HL-60 (cell line): Measurements from ENCODE around the gene TBATA.

Experiments used
- DNase-seq, 2 experiments: peaks; one replicate each; pipeline ENCODE4 v3.0.0-alpha.2; 2010 to 2020; ENCODE audit warnings: low read depth in 1 of 2, low spot score in 1 of 2
- H3K27ac ChIP-seq: fragments of 250-450 bp; sonication (Bioruptor Pico); replicated peaks from 2 replicates; pipeline ENCODE4 v1.5.1; 2020; ENCODE audit warnings: mild to moderate bottlenecking, moderate library complexity
- H3K27me3 ChIP-seq: fragments of 250-450 bp; sonication (Bioruptor Pico); 2 replicates; pipeline ENCODE4 v1.5.1; 2021; ENCODE audit warnings: mild to moderate bottlenecking, moderate library complexity; ENCODE audit not compliant: insufficient read depth, poor library complexity, severe bottlenecking
- H3K4me3 ChIP-seq: replicated peaks from 2 replicates; pipeline ENCODE4 v1.5.1; 2011; ENCODE audit warnings: mild to moderate bottlenecking, control low read depth, low read length; ENCODE audit not compliant: insufficient read depth
- GABPA ChIP-seq: IDR thresholded peaks from 2 replicates; pipeline ENCODE4 v1.6.1; 2012; ENCODE audit warnings: low read depth
- POLR2AphosphoS5 ChIP-seq: IDR thresholded peaks from 2 replicates; pipeline ENCODE4 v1.6.1; 2012; ENCODE audit warnings: low read depth
- SPI1 ChIP-seq: IDR thresholded peaks from 2 replicates; pipeline ENCODE4 v1.6.1; 2012; ENCODE audit warnings: low read depth, mild to moderate bottlenecking, borderline replicate concordance
- TF ChIP-seq, protein P1 (sequence below): IDR thresholded peaks from one replicate; pipeline ENCODE4 v1.5.1; 2011; ENCODE audit warnings: low read length, control low read depth, inconsistent platforms; ENCODE audit not compliant: insufficient read depth
- TF ChIP-seq, protein P2 (sequence below): IDR thresholded peaks from 2 replicates; pipeline ENCODE4 v1.6.1; 2012; ENCODE audit warnings: low read depth; ENCODE audit not compliant: insufficient replicate concordance

TBATA gene

DNA sequence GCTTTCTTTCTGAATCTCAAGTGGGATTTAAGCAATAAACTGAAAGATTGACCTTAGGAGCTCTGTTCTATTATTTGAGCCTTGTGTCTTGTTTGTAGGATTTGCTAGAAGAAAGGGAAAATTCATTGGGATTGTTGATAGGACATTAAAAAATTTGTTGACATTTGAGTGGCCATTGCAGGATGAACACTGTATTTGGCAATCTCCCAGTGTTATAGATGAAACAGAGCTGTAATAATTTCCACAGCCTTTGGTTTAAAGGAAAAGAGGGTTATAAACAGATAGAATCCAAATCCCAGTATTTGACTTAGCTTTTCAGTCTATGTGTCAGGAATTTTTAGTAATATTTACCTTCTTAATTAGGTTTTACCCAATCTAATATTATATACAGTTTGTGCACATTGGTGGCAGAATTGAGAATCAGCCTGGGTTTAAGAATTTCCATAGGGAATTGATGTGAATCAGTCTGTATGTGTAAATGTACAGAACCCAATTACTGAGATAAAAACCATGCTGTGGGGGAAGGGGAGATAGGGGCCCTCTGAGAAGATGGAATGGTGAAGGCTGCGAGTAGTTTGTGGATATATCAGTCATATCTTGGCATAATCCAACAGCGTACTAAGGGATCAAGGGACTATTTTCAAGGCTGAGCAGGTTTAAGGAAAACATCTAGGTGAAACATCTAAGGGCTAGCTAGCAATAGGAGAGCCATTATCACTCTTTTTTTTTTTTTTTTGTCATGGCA, 37.1 kb upstream of the TBATA start:
- no peak for DNase-seq
- H3K4me3 ChIP-seq, result no peak overlapping the region
- no peaks in the 10 kb centered on the region for H3K27me3 ChIP-seq
- TF ChIP-seq, protein P1, sequence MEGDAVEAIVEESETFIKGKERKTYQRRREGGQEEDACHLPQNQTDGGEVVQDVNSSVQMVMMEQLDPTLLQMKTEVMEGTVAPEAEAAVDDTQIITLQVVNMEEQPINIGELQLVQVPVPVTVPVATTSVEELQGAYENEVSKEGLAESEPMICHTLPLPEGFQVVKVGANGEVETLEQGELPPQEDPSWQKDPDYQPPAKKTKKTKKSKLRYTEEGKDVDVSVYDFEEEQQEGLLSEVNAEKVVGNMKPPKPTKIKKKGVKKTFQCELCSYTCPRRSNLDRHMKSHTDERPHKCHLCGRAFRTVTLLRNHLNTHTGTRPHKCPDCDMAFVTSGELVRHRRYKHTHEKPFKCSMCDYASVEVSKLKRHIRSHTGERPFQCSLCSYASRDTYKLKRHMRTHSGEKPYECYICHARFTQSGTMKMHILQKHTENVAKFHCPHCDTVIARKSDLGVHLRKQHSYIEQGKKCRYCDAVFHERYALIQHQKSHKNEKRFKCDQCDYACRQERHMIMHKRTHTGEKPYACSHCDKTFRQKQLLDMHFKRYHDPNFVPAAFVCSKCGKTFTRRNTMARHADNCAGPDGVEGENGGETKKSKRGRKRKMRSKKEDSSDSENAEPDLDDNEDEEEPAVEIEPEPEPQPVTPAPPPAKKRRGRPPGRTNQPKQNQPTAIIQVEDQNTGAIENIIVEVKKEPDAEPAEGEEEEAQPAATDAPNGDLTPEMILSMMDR, result no peak
- TF ChIP-seq SPI1, result no peak
- TF ChIP-seq, protein P2, sequence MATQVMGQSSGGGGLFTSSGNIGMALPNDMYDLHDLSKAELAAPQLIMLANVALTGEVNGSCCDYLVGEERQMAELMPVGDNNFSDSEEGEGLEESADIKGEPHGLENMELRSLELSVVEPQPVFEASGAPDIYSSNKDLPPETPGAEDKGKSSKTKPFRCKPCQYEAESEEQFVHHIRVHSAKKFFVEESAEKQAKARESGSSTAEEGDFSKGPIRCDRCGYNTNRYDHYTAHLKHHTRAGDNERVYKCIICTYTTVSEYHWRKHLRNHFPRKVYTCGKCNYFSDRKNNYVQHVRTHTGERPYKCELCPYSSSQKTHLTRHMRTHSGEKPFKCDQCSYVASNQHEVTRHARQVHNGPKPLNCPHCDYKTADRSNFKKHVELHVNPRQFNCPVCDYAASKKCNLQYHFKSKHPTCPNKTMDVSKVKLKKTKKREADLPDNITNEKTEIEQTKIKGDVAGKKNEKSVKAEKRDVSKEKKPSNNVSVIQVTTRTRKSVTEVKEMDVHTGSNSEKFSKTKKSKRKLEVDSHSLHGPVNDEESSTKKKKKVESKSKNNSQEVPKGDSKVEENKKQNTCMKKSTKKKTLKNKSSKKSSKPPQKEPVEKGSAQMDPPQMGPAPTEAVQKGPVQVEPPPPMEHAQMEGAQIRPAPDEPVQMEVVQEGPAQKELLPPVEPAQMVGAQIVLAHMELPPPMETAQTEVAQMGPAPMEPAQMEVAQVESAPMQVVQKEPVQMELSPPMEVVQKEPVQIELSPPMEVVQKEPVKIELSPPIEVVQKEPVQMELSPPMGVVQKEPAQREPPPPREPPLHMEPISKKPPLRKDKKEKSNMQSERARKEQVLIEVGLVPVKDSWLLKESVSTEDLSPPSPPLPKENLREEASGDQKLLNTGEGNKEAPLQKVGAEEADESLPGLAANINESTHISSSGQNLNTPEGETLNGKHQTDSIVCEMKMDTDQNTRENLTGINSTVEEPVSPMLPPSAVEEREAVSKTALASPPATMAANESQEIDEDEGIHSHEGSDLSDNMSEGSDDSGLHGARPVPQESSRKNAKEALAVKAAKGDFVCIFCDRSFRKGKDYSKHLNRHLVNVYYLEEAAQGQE, result no peak
- no peak for TF ChIP-seq POLR2AphosphoS5
- TF ChIP-seq GABPA, result no peak
- no peak overlapping the region for H3K27ac ChIP-seq

DNA sequence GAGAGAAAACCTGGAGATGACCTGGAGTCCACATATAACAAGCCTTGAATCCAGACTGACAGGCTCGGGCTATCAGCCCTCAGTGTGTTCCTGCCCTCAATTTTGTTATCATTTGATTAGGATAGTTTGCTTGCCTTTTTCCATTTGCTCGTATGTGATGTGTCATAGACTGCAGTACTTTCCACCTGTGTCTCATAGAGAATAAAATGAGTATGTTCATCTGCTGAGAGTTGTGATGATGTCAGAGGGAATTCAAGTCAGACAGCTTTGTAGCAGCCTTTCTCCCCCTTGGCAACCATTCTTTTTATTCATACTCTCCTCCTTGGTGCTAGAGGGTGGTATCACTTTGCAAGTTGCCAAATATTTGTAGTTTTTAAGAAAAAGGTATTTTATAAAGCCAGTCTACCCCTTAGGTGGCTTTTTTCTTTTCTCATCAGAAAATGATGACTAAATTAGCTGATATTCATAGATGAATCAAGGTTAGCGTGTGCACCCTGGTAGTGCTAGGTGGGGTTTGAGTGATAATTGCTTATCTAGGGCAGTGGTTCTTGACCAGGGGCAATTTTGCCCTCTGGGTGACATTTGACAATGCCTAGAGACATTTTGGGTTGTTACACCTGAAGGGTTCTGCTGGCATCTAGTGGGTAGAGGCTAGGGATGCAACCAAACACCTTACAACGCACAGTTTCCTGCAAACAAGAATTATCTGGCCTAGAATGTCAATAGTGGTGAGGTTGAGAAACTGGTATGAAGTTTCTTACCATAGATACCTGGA, 36.0 kb upstream of the TBATA start:
- TF ChIP-seq, protein P2, result no peak
- TF ChIP-seq SPI1, result no peak
- TF ChIP-seq, protein P1, result no peak
- TF ChIP-seq POLR2AphosphoS5, result no peak
- TF ChIP-seq GABPA, result no peak
- H3K4me3 ChIP-seq, result no peak overlapping the region
- no peaks in the 10 kb centered on the region for H3K27me3 ChIP-seq
- no peak overlapping the region for H3K27ac ChIP-seq
- DNase-seq, result no peak

DNA sequence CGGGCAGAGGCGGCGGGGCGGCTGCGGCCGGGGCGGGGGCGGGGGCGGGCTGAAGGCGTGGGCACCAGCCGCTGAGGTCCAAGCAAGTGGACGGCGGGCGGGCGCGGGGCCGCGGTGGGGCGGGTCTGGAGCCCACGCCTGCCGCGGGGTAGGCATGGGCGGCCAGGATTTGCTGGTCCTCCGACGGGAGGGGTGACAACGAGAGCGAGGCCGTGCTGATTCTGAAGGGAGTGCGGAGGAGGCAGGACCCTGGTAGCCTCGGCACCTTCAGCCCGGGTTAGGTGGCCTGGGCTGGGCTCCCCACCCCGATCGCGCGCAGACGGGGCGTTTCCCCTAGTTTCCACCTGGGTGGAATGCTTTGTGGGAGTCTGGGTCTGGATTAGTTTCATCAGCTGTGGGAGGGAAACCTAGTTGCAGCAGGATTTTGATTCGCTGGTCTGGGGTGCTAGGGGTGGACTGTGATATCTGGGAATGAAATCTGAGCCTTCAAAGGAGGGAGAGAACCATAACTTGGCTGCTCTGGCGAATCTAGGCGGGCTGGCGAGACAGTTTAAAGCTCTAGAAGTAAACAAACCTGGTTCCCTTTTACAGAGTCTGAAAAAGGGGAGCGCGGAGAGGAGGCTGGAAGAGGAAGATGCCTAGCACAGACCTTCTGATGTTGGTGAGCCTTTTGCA, 31.2 kb upstream of the TBATA start:
- peak overlapping the region; percentile 89 for H3K4me3 ChIP-seq
- peak in 1 of 2 experiments; percentile 42 for DNase-seq
- TF ChIP-seq SPI1 (no peak), GABPA (no peak), POLR2AphosphoS5 (no peak)
- TF ChIP-seq, protein P1, result no peak
- TF ChIP-seq, protein P2, result no peak

More for the DNA sequence above, 31.2 kb upstream of the TBATA start:
- Histone ChIP-seq H3K27me3 (no peaks in the 10 kb centered on the region), H3K27ac (peak overlapping the region; percentile 23; the same call in 1 of the 2 replicates)
